WTC11 (cell line): Measurements from ENCODE around the gene WNT6. TPM values are rescaled to one million over a fixed set of nuclear protein-coding genes. Genes with fewer than 3 reads are reported as not detected.

Source experiments
- ATAC-seq: fragments of 200-7000 bp; cut with Tn5 transposase; 2 replicates; pipeline ENCODE4 v1.10.0; 2021; ENCODE audit warnings: mild to moderate bottlenecking, moderate library complexity
- CTCF ChIA-PET: fragments of 300-600 bp; sonication (Branson Sonifier 250); formaldehyde crosslinking; loops from one replicate; lab custom pipeline; 2021; ENCODE audit warnings: antibody characterized with exemption; lab: Charles Lee
- POLR2A ChIA-PET: fragments of 350-600 bp; sonication (Branson Sonifier 250); formaldehyde crosslinking; loops from one replicate; lab custom pipeline; 2021; ENCODE audit warnings: antibody characterized with exemption; lab: Charles Lee
- DNase-seq: peaks from one replicate; pipeline ENCODE4 v3.0.0; 2021; ENCODE audit warnings: low spot score
- H3K27ac Mint-ChIP-seq: 2 replicates; pipeline ENCODE4 v1.8.0; 2021; ENCODE audit warnings: mixed read lengths
- H3K27me3 Mint-ChIP-seq: 2 replicates; pipeline ENCODE4 v1.8.0; 2021; ENCODE audit warnings: low read depth, mild to moderate bottlenecking, moderate library complexity, mixed read lengths
- H3K36me3 Mint-ChIP-seq: 2 replicates; pipeline ENCODE4 v1.8.0; 2021; ENCODE audit warnings: mixed read lengths
- H3K4me1 Mint-ChIP-seq: 2 replicates; pipeline ENCODE4 v1.8.0; 2022; ENCODE audit warnings: mixed read lengths
- H3K4me3 Mint-ChIP-seq: 2 replicates; pipeline ENCODE4 v1.8.0; 2021; ENCODE audit warnings: mild to moderate bottlenecking, moderate library complexity, mixed read lengths
- H3K9me3 Mint-ChIP-seq: 2 replicates; pipeline ENCODE4 v1.8.0; 2021; ENCODE audit warnings: mixed read lengths
- CREB1 ChIP-seq: sonication (generic); formaldehyde crosslinking; IDR thresholded peaks from 2 replicates; pipeline ENCODE4 v1.8.0; 2023; ENCODE audit warnings: mild to moderate bottlenecking, missing genetic modification reagents
- E2F1 ChIP-seq: sonication (generic); formaldehyde crosslinking; IDR thresholded peaks from 2 replicates; pipeline ENCODE4 v1.8.0; 2022; ENCODE audit warnings: mild to moderate bottlenecking, missing genetic modification reagents
- ELF4 ChIP-seq: sonication (generic); formaldehyde crosslinking; IDR thresholded peaks from 2 replicates; pipeline ENCODE4 v1.8.1; 2022; ENCODE audit warnings: low read depth, mild to moderate bottlenecking, moderate library complexity, missing genetic modification reagents
- FOXK1 ChIP-seq: sonication (generic); formaldehyde crosslinking; IDR thresholded peaks from 2 replicates; pipeline ENCODE4 v1.8.0; 2022; ENCODE audit warnings: mild to moderate bottlenecking, moderate library complexity, missing genetic modification reagents
- GABPB1 ChIP-seq: sonication (generic); formaldehyde crosslinking; IDR thresholded peaks from 2 replicates; pipeline ENCODE4 v1.8.1; 2023; ENCODE audit warnings: mild to moderate bottlenecking, missing genetic modification reagents
- GRHL2 ChIP-seq: fragments of 250-450 bp; sonication (Bioruptor Pico); IDR thresholded peaks from 2 replicates; pipeline ENCODE4 v1.8.0; 2022; ENCODE audit warnings: mild to moderate bottlenecking, moderate library complexity; ENCODE audit not compliant: insufficient replicate concordance, severe bottlenecking
- GTF2I ChIP-seq: fragments of 250-450 bp; sonication (Bioruptor Pico); conservative IDR thresholded peaks from 2 replicates; pipeline ENCODE4 v1.4.0; 2021; ENCODE audit warnings: mild to moderate bottlenecking
- HMGXB4 ChIP-seq: sonication (generic); formaldehyde crosslinking; IDR thresholded peaks from 2 replicates; pipeline ENCODE4 v1.8.1; 2023; ENCODE audit warnings: mild to moderate bottlenecking, moderate library complexity, missing genetic modification reagents
- KAT7 ChIP-seq: sonication (generic); formaldehyde crosslinking; IDR thresholded peaks from 2 replicates; pipeline ENCODE4 v1.8.1; 2023; ENCODE audit warnings: missing genetic modification reagents, mild to moderate bottlenecking, borderline replicate concordance
- MXD4 ChIP-seq: fragments of 250-450 bp; sonication (Bioruptor Pico); IDR thresholded peaks from 2 replicates; pipeline ENCODE4 v1.8.0; 2021; ENCODE audit warnings: mild to moderate bottlenecking, moderate library complexity, borderline replicate concordance
- NR2C2 ChIP-seq: sonication (generic); formaldehyde crosslinking; IDR thresholded peaks from 2 replicates; pipeline ENCODE4 v1.8.0; 2022; ENCODE audit warnings: mild to moderate bottlenecking, missing genetic modification reagents
- TEAD1 ChIP-seq: sonication (generic); formaldehyde crosslinking; IDR thresholded peaks from 2 replicates; pipeline ENCODE4 v1.8.0; 2022; ENCODE audit warnings: mild to moderate bottlenecking, missing genetic modification reagents
- TEAD4 ChIP-seq: sonication (generic); formaldehyde crosslinking; IDR thresholded peaks from 2 replicates; pipeline ENCODE4 v1.8.0; 2022; ENCODE audit warnings: mild to moderate bottlenecking, missing genetic modification reagents
- USF2 ChIP-seq: sonication (generic); formaldehyde crosslinking; IDR thresholded peaks from 2 replicates; pipeline ENCODE4 v1.8.1; 2023; ENCODE audit warnings: mild to moderate bottlenecking, missing genetic modification reagents, moderate library complexity
- ZBTB21 ChIP-seq: sonication (generic); formaldehyde crosslinking; IDR thresholded peaks from 2 replicates; pipeline ENCODE4 v1.8.1; 2023; ENCODE audit warnings: mild to moderate bottlenecking, missing genetic modification reagents, borderline replicate concordance
- ZBTB43 ChIP-seq: sonication (generic); formaldehyde crosslinking; IDR thresholded peaks from 2 replicates; pipeline ENCODE4 v1.8.1; 2023; ENCODE audit warnings: mild to moderate bottlenecking, missing genetic modification reagents
- ZNF138 ChIP-seq: sonication (generic); formaldehyde crosslinking; conservative IDR thresholded peaks from 2 replicates; pipeline ENCODE4 v1.8.1; 2022; ENCODE audit warnings: mild to moderate bottlenecking, moderate library complexity, missing genetic modification reagents
- ZNF317 ChIP-seq: sonication (generic); formaldehyde crosslinking; IDR thresholded peaks from 2 replicates; pipeline ENCODE4 v1.8.1; 2023; ENCODE audit warnings: low read depth, mild to moderate bottlenecking, moderate library complexity, missing genetic modification reagents, borderline replicate concordance
- ZNF671 ChIP-seq: fragments of 250-450 bp; sonication (Bioruptor Pico); IDR thresholded peaks from 2 replicates; pipeline ENCODE4 v1.8.0; 2021; ENCODE audit warnings: mild to moderate bottlenecking
- total RNA-seq: library from RNA; stranded (reverse); gene quantifications from 3 replicates; pipeline ENCODE4 v1.2.3, GENCODE V29; 2021

Gene WNT6
- total RNA-seq, 1 experiment from 2014 or later: not detected

- TF ChIP-seq USF2 (CRISPR knock-in tag): no peak
These were observed 3.3 kb upstream of the WNT6 start (continued) for GRCh38 chr2:218856167-218856895.

- Mint-ChIP-seq H3K4me1 (peaks cover 62% of the 10 kb centered on the region), H3K27ac (no peak overlapping the region), H3K27me3 (peaks cover 91% of the 10 kb centered on the region), H3K4me3 (no peak overlapping the region), H3K36me3 (no peaks in the 10 kb centered on the region), H3K9me3 (no peaks in the 10 kb centered on the region)
- DNase-seq: no peak
- ChIA-PET POLR2A (interaction anchor here (1.0 kb wide), 1 partner anchor 13 kb away, joined by 3 read pairs; no protein-coding TSS in a partner anchor), CTCF (interaction anchor here (0.7 to 1.1 kb wide), 2 partner anchors 19 to 41 kb away, joined by 4 to 6 read pairs; no protein-coding TSS in a partner anchor)
- TF ChIP-seq GRHL2 (no peak), ZNF671 (CRISPR knock-in tag) (no peak), TEAD1 (CRISPR knock-in tag) (no peak), GTF2I (no peak), NR2C2 (CRISPR knock-in tag) (no peak), HMGXB4 (CRISPR knock-in tag) (no peak), ZBTB21 (CRISPR knock-in tag) (no peak), USF2 (CRISPR knock-in tag) (no peak), ZNF138 (CRISPR knock-in tag) (no peak), MXD4 (CRISPR knock-in tag) (no peak), FOXK1 (no peak), ZBTB43 (CRISPR knock-in tag) (no peak), ZNF317 (no peak), E2F1 (CRISPR knock-in tag) (no peak), CREB1 (CRISPR knock-in tag) (no peak)
- no peak for ATAC-seq
These were observed 2.7 kb upstream of the WNT6 start for GRCh38 chr2:218856896-218857243.

GRCh38 chr2:218857371-218858137 is 2.1 kb upstream of the WNT6 start:
- DNase-seq (no peak), ATAC-seq (no peak)
- no peak overlapping the region for H3K4me3 Mint-ChIP-seq
- no peaks in the 10 kb centered on the region for H3K9me3 Mint-ChIP-seq
- no peaks in the 10 kb centered on the region for H3K36me3 Mint-ChIP-seq
- peaks cover 97% of the 10 kb centered on the region for H3K27me3 Mint-ChIP-seq
- POLR2A ChIA-PET: interaction anchor here (1.0 kb wide), 1 partner anchor 13 kb away, joined by 3 read pairs; no protein-coding TSS in a partner anchor
- CTCF ChIA-PET: interaction anchor here (0.7 to 4.8 kb wide), 7 partner anchors 10 to 172 kb away, joined by 3 to 39 read pairs (median 4); no protein-coding TSS in a partner anchor
- no peak overlapping the region for H3K27ac Mint-ChIP-seq
- peaks cover 62% of the 10 kb centered on the region for H3K4me1 Mint-ChIP-seq
- TF ChIP-seq TEAD4 (no peak), KAT7 (no peak), ELF4 (CRISPR knock-in tag) (no peak), GABPB1 (CRISPR knock-in tag) (no peak)
